ENCODE results near the gene WDR7.

The WDR7 gene

DNA sequence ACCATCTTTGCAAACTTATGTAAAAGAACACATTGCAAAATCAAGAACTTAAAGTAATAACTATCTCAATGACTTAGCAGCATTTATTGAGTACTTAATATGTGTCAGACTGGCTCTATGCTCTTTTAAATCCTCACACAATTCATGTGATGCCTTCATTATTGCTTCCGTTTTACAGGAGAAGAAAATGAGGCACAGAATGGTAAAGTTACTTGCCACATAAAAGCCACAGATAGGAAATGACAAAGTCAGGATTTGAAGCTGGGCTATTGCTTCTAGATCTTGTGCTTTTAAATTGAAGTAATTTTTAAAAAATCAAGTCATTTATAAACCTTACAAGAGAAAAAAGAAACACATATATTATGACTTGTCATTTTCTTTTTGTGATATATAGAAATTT, 174.2 kb downstream of the WDR7 start:
- no peak overlapping the region for H3K27ac ChIP-seq
- no peak overlapping the region for H2AFZ ChIP-seq
- H3K27me3 ChIP-seq (ENCODE audit: control insufficient read depth, insufficient read depth, low read length): no peaks in the 10 kb centered on the region
- H3K9ac ChIP-seq: no peak overlapping the region
- H3K4me2 ChIP-seq (ENCODE audit: low read length): no peak overlapping the region
- no peak overlapping the region for H3K4me3 ChIP-seq (ENCODE audit: low read depth, low read length)
- no peaks in the 10 kb centered on the region for H3K36me3 ChIP-seq (ENCODE audit: control insufficient read depth, insufficient read depth, low read length)
- no peaks in the 10 kb centered on the region for H3K4me1 ChIP-seq
- TF ChIP-seq, protein P1, sequence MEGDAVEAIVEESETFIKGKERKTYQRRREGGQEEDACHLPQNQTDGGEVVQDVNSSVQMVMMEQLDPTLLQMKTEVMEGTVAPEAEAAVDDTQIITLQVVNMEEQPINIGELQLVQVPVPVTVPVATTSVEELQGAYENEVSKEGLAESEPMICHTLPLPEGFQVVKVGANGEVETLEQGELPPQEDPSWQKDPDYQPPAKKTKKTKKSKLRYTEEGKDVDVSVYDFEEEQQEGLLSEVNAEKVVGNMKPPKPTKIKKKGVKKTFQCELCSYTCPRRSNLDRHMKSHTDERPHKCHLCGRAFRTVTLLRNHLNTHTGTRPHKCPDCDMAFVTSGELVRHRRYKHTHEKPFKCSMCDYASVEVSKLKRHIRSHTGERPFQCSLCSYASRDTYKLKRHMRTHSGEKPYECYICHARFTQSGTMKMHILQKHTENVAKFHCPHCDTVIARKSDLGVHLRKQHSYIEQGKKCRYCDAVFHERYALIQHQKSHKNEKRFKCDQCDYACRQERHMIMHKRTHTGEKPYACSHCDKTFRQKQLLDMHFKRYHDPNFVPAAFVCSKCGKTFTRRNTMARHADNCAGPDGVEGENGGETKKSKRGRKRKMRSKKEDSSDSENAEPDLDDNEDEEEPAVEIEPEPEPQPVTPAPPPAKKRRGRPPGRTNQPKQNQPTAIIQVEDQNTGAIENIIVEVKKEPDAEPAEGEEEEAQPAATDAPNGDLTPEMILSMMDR (IDR thresholded peaks at IDR 0.05): no peak
- no peaks in the 10 kb centered on the region for H3K9me3 ChIP-seq (ENCODE audit: control insufficient read depth, low read length)
- H3K79me2 ChIP-seq: no peaks in the 10 kb centered on the region

DNA sequence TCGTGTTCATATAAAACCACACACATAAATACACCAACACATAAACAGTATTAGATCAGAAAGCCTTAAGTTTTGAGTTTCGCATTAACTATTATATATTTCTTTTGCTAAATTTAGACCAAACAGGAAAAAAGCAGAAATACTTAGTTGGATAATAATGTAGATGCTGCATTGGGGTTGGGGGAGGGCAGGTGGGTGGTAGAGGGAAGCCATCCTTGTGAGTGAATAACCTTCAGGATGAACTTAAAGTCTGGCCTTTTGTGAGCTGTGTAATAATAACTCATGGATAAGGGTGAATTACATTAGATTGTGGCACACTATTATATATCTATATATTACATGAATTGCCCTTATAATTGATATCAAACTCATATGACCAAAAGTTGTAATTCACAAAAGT, 174.7 kb downstream of the WDR7 start:
- no peak overlapping the region for H3K9ac ChIP-seq
- H3K4me1 ChIP-seq: no peaks in the 10 kb centered on the region
- H3K36me3 ChIP-seq (ENCODE audit: control insufficient read depth, insufficient read depth, low read length): no peaks in the 10 kb centered on the region
- H3K79me2 ChIP-seq: no peaks in the 10 kb centered on the region
- H2AFZ ChIP-seq: no peak overlapping the region
- TF ChIP-seq, protein P1 (IDR thresholded peaks at IDR 0.05): no peak
- no peaks in the 10 kb centered on the region for H3K9me3 ChIP-seq (ENCODE audit: control insufficient read depth, low read length)
- H3K27me3 ChIP-seq (ENCODE audit: control insufficient read depth, insufficient read depth, low read length): no peaks in the 10 kb centered on the region
- no peak overlapping the region for H3K4me2 ChIP-seq (ENCODE audit: low read length)
- H3K27ac ChIP-seq: no peak overlapping the region
- H3K4me3 ChIP-seq (ENCODE audit: low read depth, low read length): no peak overlapping the region

DNA sequence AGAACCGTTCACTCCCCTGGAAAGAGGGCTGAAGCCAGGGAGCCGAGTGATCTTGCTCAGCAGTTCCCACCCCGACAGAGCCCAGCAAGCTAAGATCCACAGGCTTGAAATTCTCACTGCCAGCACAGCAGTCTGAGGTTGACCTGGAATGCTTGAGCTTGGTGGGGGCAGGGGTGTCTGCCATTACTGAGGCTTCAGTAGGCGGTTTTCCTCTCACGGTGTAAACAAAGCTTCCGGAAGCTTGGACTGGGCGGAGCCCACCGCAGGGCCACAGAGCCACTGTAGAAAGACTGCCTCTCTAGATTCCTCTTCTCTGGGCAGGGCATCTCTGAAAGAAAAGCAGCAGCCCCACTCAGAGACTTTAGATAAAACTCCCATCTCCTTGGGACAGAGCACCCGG, 180.8 kb downstream of the WDR7 start:
- H3K27ac ChIP-seq: no peak overlapping the region
- no peaks in the 10 kb centered on the region for H3K27me3 ChIP-seq (ENCODE audit: control insufficient read depth, insufficient read depth, low read length)
- H3K4me2 ChIP-seq (ENCODE audit: low read length): no peak overlapping the region
- no peak overlapping the region for H3K4me3 ChIP-seq (ENCODE audit: low read depth, low read length)
- H3K9me3 ChIP-seq (ENCODE audit: control insufficient read depth, low read length): no peaks in the 10 kb centered on the region
- H3K79me2 ChIP-seq: no peaks in the 10 kb centered on the region
- no peak overlapping the region for H2AFZ ChIP-seq
- no peaks in the 10 kb centered on the region for H3K36me3 ChIP-seq (ENCODE audit: control insufficient read depth, insufficient read depth, low read length)
- no peaks in the 10 kb centered on the region for H3K4me1 ChIP-seq
- TF ChIP-seq, protein P1 (IDR thresholded peaks at IDR 0.05): no peak
- H3K9ac ChIP-seq: no peak overlapping the region

DNA sequence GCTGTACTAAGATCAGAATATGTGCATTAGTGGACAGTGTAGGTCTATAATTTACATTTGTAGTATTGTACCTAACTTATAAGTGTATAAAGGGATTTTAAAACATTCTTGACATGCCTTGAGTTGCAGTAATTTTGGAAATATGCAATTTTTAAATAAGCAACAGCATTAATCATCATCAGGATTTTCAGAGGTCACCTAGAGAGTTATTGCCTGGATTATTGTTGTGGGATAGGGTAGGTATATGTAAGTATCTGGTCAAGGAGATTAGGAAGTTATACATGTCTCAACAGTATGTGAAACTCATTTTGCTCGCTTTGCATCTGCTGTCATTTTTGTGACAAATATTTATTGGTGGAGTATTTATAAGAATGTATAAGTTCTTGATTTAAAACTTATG, 184.2 kb downstream of the WDR7 start:
- TF ChIP-seq, protein P1 (IDR thresholded peaks at IDR 0.05): no peak

DNA sequence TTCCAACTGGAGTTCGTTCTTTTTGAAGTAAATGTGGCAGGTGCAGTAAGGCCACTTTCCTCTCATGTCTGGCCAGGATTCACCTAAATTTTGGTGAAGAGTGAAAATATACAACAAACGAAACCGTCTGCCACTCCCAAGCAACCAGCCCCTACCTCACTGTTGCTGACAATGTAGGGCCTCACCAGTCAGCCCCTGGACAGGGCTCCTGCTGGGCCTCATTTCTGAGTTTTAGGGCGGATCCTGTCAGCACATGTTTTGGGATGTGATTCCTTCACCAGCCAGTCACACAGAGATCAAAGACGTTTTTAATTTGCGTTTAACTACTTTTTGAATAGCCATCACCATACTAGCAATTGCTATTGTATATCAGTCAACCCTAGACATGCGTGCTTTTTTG, 185.0 kb downstream of the WDR7 start:
- Histone ChIP-seq H3K9ac (no peak overlapping the region), H3K27ac (no peak overlapping the region), H3K36me3 (ENCODE audit: control insufficient read depth, insufficient read depth, low read length) (no peaks in the 10 kb centered on the region), H3K4me1 (no peaks in the 10 kb centered on the region), H3K4me2 (ENCODE audit: low read length) (no peak overlapping the region), H3K9me3 (ENCODE audit: control insufficient read depth, low read length) (no peaks in the 10 kb centered on the region), H2AFZ (no peak overlapping the region), H3K79me2 (peaks cover 2% of the 10 kb centered on the region), H3K4me3 (ENCODE audit: low read depth, low read length) (no peak overlapping the region), H3K27me3 (ENCODE audit: control insufficient read depth, insufficient read depth, low read length) (no peaks in the 10 kb centered on the region)
- TF ChIP-seq, protein P1 (IDR thresholded peaks at IDR 0.05): no peak

More for the DNA sequence above, 184.2 kb downstream of the WDR7 start:
- H3K79me2 ChIP-seq: peaks cover 2% of the 10 kb centered on the region
- H2AFZ ChIP-seq: no peak overlapping the region
- no peak overlapping the region for H3K4me2 ChIP-seq (ENCODE audit: low read length)
- H3K9me3 ChIP-seq (ENCODE audit: control insufficient read depth, low read length): no peaks in the 10 kb centered on the region
- no peaks in the 10 kb centered on the region for H3K27me3 ChIP-seq (ENCODE audit: control insufficient read depth, insufficient read depth, low read length)
- H3K27ac ChIP-seq: no peak overlapping the region
- no peaks in the 10 kb centered on the region for H3K36me3 ChIP-seq (ENCODE audit: control insufficient read depth, insufficient read depth, low read length)
- no peak overlapping the region for H3K9ac ChIP-seq
- H3K4me3 ChIP-seq (ENCODE audit: low read depth, low read length): no peak overlapping the region
- H3K4me1 ChIP-seq: no peaks in the 10 kb centered on the region

Data from parathyroid adenoma (tissue), 2 donors.